ENCODE data around the gene ZCWPW1. TPM values are rescaled to one million over a fixed set of nuclear protein-coding genes. Genes with fewer than 3 reads are reported as not detected.

ZCWPW1 gene
- total RNA-seq, 1 experiment from 2014 or later: 7.4 TPM

DNA sequence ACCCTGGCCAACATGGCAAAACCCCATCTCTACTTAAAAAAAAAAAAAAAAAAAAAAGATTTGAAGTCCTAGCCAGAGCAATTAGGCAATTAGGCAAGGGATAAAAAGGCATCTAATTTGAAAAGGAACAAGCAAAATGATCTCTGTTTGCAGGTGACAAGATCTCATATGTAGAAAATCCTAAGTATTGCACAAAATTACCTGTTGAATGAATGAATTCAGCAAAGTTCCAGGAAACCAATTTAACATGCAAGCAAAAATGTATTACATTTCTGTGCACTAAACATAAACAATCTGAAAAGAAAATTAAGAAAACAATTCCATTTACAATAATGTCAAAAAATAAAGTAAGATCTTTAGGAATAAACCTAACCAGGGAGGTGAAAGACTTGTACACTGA, 65.4 kb downstream of the ZCWPW1 start:
- H3K9me2 ChIP-seq (ENCODE audit: insufficient read depth): no peaks in the 10 kb centered on the region
- H3K4me3 ChIP-seq: no peak overlapping the region
- no peaks in the 10 kb centered on the region for H3K4me1 ChIP-seq (replicated peaks; ENCODE audit: insufficient read depth)
- no peak overlapping the region for H3K4me2 ChIP-seq
- intact Hi-C loops (cut with micrococcal nuclease; ENCODE audit: unreplicated experiment): no loop called here
- H3K36me3 ChIP-seq (ENCODE audit: low read depth): peaks cover 30% of the 10 kb centered on the region
- no peaks in the 10 kb centered on the region for H3K79me2 ChIP-seq (ENCODE audit: low read depth)
- no peak for DNase-seq
- TF ChIP-seq EZH2 (IDR thresholded peaks at IDR 0.05; ENCODE audit: low read depth): no peak
- TF ChIP-seq, protein P1, sequence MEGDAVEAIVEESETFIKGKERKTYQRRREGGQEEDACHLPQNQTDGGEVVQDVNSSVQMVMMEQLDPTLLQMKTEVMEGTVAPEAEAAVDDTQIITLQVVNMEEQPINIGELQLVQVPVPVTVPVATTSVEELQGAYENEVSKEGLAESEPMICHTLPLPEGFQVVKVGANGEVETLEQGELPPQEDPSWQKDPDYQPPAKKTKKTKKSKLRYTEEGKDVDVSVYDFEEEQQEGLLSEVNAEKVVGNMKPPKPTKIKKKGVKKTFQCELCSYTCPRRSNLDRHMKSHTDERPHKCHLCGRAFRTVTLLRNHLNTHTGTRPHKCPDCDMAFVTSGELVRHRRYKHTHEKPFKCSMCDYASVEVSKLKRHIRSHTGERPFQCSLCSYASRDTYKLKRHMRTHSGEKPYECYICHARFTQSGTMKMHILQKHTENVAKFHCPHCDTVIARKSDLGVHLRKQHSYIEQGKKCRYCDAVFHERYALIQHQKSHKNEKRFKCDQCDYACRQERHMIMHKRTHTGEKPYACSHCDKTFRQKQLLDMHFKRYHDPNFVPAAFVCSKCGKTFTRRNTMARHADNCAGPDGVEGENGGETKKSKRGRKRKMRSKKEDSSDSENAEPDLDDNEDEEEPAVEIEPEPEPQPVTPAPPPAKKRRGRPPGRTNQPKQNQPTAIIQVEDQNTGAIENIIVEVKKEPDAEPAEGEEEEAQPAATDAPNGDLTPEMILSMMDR (conservative IDR thresholded peaks at IDR 0.05): no peak
- ChIA-PET POLR2A (ENCODE audit: unreplicated experiment) (no interaction called here), CTCF (no interaction called here)
- H4K20me1 ChIP-seq (ENCODE audit: insufficient read depth): peaks cover 7% of the 10 kb centered on the region
- no peaks in the 10 kb centered on the region for H3K9me3 ChIP-seq (ENCODE audit: insufficient read depth, low read depth)
- no peaks in the 10 kb centered on the region for H3K27me3 ChIP-seq (ENCODE audit: insufficient read depth, low read depth)
- H3F3A ChIP-seq (ENCODE audit: insufficient read depth, low read depth): peaks cover 52% of the 10 kb centered on the region
- no peak overlapping the region for H3K27ac ChIP-seq
- no TSS peak for BruUV-seq (replicated peaks)
- H2AFZ ChIP-seq: no peak overlapping the region

DNA sequence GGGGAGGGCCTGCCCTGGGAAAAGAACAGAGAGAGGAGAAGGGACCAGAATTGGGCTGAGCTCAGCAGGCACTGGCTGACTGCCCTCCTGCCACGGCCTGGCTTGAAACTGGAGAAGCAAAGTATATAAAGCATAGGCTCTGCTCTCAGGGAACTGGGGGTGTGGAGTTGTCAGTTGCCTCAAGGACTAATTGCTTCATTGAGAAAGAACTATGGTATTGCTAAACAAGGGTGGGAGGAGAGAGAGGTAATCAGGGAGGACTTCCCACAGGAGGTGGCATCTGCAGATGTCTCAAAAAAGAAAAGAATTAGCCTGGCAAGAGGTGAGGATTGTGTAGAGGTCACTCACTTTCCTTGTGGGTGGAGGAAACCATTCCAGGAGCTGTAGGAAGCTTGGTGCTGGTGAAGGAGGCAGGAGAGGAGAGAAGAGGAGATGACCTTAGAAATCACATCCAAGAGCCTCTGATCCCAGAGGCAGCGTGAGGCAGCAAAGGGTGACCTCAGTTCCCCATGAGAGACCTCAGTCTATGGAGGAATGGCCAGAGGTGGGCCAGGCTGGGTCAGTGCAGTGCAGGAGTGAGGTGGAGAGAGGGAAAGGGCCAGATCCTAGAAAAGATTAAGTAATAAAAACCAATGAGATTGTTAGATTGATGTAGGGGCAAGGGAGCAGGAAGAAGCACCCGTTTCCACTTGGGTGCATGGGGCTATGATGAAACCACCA, 68.2 kb downstream of the ZCWPW1 start:
- TF ChIP-seq, protein P1 (conservative IDR thresholded peaks at IDR 0.05): no peak
- TF ChIP-seq EZH2 (IDR thresholded peaks at IDR 0.05; ENCODE audit: low read depth): no peak

DNA sequence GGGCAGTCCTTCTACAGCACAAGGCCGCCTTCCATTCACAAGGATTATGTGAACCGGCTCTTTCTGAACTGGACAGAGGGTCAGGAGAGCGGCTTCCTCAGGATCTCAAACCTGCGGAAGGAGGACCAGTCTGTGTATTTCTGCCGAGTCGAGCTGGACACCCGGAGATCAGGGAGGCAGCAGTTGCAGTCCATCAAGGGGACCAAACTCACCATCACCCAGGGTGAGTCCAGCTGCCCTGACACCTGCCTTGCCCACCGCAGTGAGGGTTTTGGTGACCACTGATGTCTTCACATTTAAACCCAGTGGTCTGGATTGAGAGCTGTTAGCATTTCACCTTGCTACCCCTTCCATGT, 69.7 kb downstream of the ZCWPW1 start:
- intact Hi-C loops (cut with micrococcal nuclease; ENCODE audit: unreplicated experiment): no loop called here

More for the DNA sequence above, 68.2 kb downstream of the ZCWPW1 start:
- CTCF ChIA-PET: no interaction called here
- H3K4me1 ChIP-seq (replicated peaks; ENCODE audit: insufficient read depth): no peaks in the 10 kb centered on the region
- H3F3A ChIP-seq (ENCODE audit: insufficient read depth, low read depth): peaks cover 24% of the 10 kb centered on the region
- BruUV-seq (replicated peaks): no TSS peak
- no peak for DNase-seq
- no peak overlapping the region for H3K27ac ChIP-seq
- H3K79me2 ChIP-seq (ENCODE audit: low read depth): no peaks in the 10 kb centered on the region
- H3K4me2 ChIP-seq: no peak overlapping the region
- POLR2A ChIA-PET (ENCODE audit: unreplicated experiment): no interaction called here
- H3K36me3 ChIP-seq (ENCODE audit: low read depth): peaks cover 30% of the 10 kb centered on the region
- H4K20me1 ChIP-seq (ENCODE audit: insufficient read depth): peaks cover 3% of the 10 kb centered on the region; the same call in 1 of the 2 replicates
- H2AFZ ChIP-seq: no peak overlapping the region
- intact Hi-C loops (cut with micrococcal nuclease; ENCODE audit: unreplicated experiment): no loop called here
- no peaks in the 10 kb centered on the region for H3K27me3 ChIP-seq (ENCODE audit: insufficient read depth, low read depth)
- no peaks in the 10 kb centered on the region for H3K9me2 ChIP-seq (ENCODE audit: insufficient read depth)
- H3K9me3 ChIP-seq (ENCODE audit: insufficient read depth, low read depth): no peaks in the 10 kb centered on the region
- H3K4me3 ChIP-seq: no peak overlapping the region

More for the DNA sequence above, 69.7 kb downstream of the ZCWPW1 start:
- peaks cover 10% of the 10 kb centered on the region for H4K20me1 ChIP-seq (ENCODE audit: insufficient read depth)
- TF ChIP-seq, protein P1 (conservative IDR thresholded peaks at IDR 0.05): no peak
- no peak for TF ChIP-seq EZH2 (IDR thresholded peaks at IDR 0.05; ENCODE audit: low read depth)
- BruUV-seq (replicated peaks): no TSS peak
- no peaks in the 10 kb centered on the region for H3K9me3 ChIP-seq (ENCODE audit: insufficient read depth, low read depth)
- no peaks in the 10 kb centered on the region for H3K4me1 ChIP-seq (replicated peaks; ENCODE audit: insufficient read depth)
- no peaks in the 10 kb centered on the region for H3K9me2 ChIP-seq (ENCODE audit: insufficient read depth)
- H3K36me3 ChIP-seq (ENCODE audit: low read depth): peaks cover 30% of the 10 kb centered on the region
- ChIA-PET POLR2A (ENCODE audit: unreplicated experiment) (no interaction called here), CTCF (no interaction called here)
- DNase-seq: no peak
- H3K79me2 ChIP-seq (ENCODE audit: low read depth): no peaks in the 10 kb centered on the region
- H3K27me3 ChIP-seq (ENCODE audit: insufficient read depth, low read depth): no peaks in the 10 kb centered on the region
- H2AFZ ChIP-seq: no peak overlapping the region
- H3F3A ChIP-seq (ENCODE audit: insufficient read depth, low read depth): peaks cover 20% of the 10 kb centered on the region
- no peak overlapping the region for H3K4me2 ChIP-seq
- H3K4me3 ChIP-seq: no peak overlapping the region
- no peak overlapping the region for H3K27ac ChIP-seq
